Erythroblast (primary cell): Measurements from ENCODE around the gene CFAP221.

Source experiments
- GATA1 ChIP-seq: IDR thresholded peaks from 2 replicates; pipeline ENCODE4 v1.6.1; 2011; ENCODE audit warnings: low read depth, mild to moderate bottlenecking, control low read depth, low read length, moderate library complexity
- POLR2A ChIP-seq: IDR thresholded peaks from 2 replicates; pipeline ENCODE4 v1.6.1; 2011; ENCODE audit warnings: mild to moderate bottlenecking, low read length

- TF ChIP-seq POLR2A (no peak), GATA1 (no peak)
Observed at GRCh38 chr2:119520696-119521432, 23.4 kb upstream of the CFAP221 start.
